HG03108 (cell line): ENCODE results near the gene KCNH6.

Experiments used
- ATAC-seq: cut with Tn5 transposase; IDR thresholded peaks from one replicate; pipeline ENCODE4 v1.9.1; 2021; ENCODE audit warnings: moderate library complexity; ENCODE audit not compliant: unreplicated experiment

Gene KCNH6

GRCh38 chr17:63523253-63523855 lies at the start of gene KCNH6:
KCNH6 (plus strand) TSS chr17:63523358; CDS start chr17:63523414, 56 bp downstream.
- ATAC-seq = no peak

- no peak for ATAC-seq
Observed at GRCh38 chr17:63474174-63474573, 49.0 kb upstream of the KCNH6 start.

GRCh38 chr17:63474586-63475460 lies 48.3 kb upstream of the KCNH6 start:
- ATAC-seq = no peak

DNA sequence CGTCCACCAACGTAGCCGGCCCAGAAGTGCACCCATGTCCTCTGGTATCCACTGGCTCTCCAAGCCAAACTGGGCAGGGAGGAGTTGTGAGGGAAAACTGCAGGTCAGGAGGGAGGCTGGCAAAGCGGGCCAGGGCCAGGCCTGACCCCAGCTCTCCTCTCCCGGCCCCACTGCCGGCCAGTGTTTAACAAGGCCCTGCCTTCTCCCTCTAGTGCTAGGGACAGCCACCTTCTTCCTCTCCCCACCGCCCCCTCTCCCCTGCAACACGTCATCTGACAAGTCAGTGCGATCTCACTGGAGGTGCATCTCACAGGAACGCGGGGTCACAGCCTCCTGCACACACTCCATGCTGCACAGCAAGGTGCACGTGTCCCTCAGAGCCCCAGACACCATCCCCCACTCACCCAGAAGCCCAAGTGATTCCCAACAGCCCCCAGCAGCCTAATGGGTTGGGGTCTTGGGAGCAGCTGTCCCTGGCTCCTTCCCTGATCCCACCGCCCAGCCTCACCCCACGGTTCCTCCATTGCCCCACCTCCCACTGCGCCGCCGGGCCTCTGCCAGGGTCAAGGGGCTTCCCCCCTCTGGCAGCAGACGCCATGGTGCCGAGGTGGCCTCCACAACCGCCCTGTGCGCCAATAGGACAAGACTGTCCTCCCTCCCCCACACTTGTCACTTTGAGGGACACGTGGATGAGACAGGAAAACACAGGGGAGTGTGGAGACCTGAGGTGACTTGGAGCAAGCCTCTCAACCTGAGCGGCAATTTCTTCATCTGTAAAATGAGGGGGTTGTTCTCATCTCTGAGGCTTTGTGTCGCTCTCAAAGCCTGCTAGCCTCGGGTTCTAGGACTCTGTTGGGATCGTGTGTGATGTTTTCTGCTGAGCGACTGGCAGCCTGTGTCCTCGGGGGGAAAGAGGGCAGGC lies 47.4 kb upstream of the KCNH6 start:
- no peak for ATAC-seq

GRCh38 chr17:63476459-63476853 lies 46.7 kb upstream of the KCNH6 start:
- ATAC-seq = no peak

- no peak for ATAC-seq
Observed at GRCh38 chr17:63476854-63477479, 46.2 kb upstream of the KCNH6 start, which contains the start of gene ACE. ACE (plus strand) TSS chr17:63477061; CDS start chr17:63477095, 34 bp downstream.

DNA sequence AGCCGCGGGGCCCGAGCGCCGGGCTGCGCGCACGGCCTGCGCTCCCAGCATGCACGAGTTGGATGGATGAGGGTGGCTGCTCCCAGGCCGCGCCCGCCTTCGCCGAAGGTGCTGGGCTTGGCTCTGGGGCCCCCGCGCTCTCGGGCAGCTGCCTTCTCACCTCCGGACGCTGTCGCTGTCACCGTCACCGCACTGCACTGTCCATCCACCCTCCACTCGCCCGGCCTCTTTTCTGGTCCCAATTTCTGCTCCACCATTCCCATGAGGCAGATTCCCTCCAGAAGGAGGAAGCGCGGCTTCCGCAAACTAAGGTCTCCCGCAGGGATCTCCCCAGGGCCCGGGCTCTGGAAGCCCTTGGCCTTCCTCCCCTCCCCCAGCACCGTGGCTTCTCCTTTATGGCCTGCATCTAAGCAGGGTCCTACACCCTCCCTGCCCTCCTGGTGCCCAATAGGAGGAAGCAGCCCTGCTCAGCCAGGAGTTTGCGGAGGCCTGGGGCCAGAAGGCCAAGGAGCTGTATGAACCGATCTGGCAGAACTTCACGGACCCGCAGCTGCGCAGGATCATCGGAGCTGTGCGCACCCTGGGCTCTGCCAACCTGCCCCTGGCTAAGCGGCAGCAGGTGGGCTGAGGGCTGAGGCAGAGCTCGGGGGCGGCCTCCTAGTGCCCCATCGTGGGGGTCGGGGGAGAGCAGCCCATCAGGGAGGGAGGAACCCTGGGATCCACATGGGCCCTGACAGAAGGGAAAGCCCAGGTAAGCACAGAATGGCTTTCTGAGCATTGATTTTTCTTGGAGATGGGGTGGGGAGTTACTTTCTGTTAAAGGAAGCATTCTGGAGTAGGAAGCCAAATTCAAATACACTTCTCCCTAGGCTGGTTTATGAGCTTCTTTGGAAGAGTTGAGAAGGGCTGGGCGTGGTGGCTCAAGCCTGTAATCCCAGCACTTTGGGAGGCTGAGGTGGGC lies 45.4 kb upstream of the KCNH6 start:
- ATAC-seq = no peak

DNA sequence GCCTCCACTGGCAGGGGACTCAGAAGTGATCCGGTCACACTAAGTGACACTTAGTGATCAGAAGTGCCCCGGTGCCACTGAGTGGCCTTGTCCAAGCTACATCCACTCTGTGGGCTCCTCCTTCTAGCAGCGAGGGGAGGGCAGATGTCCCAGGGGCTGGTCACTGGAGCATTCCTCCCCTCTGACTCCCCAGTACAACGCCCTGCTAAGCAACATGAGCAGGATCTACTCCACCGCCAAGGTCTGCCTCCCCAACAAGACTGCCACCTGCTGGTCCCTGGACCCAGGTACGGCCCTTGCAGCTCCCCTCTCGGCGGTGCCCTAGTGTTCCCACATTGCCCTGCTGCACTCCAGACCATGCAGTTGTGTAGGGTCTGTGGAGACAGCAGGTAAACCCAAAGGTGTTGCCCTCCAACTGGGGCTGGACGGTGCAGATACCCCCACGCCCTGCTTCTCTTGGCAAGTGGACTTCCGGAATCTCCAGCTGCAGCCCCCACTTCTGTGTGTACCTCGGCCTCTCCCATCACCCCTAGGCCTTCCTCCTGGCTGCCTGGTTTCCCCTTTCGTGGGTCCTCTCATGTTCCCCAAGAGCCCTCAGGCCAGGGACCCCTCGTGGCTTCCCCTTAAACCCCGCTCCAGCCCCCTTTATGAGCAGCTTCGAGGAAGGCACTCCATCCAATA lies 44.2 kb upstream of the KCNH6 start:
- ATAC-seq = no peak

DNA sequence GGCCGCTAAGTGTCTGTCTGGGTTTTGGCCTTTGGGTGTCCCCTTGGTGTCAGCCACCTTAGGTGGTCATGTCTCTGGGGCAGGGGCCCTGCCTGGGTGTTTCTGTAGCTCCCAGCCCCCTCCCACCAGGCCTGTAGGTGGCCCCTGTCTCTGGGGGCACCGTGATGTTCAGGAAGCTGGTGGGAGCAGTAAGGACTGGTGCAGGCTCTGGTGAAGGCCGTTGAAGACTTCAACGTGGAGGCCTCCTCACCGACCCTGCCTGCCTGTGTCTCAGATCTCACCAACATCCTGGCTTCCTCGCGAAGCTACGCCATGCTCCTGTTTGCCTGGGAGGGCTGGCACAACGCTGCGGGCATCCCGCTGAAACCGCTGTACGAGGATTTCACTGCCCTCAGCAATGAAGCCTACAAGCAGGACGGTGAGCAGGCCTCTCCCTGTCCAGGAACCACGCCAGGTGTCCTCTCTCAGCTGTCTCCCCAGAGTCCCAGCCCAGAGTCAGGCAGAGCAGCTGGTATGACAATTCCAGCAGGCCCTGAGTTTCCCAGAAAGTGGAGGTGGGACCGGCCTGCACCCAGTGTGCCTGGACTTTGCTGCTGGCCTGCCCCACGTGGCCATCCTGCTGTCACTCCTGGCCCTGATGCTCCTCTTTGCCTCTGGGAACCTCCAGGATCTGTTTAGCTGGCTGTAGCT lies 43.5 kb upstream of the KCNH6 start:
- no peak for ATAC-seq

DNA sequence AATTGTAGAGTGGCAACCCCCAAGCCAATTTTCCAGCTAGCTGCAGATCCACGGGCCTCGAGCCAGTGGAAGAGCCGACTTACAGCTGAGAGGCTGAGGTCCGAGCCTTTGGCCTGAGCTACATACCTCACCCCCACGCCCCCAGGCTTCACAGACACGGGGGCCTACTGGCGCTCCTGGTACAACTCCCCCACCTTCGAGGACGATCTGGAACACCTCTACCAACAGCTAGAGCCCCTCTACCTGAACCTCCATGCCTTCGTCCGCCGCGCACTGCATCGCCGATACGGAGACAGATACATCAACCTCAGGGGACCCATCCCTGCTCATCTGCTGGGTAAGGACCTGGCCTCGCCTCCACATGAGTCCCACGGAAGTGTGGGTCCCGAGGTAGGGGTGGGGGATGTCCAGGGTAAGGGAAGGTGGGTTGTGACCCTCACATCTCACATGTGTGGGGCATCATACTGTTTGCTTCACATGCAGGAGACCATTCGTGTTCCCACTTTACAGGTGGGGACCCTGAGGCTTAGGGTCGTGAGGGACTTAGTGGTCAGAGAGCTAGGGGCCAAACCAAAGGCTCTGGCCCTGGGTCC lies 42.9 kb upstream of the KCNH6 start:
- ATAC-seq = no peak

DNA sequence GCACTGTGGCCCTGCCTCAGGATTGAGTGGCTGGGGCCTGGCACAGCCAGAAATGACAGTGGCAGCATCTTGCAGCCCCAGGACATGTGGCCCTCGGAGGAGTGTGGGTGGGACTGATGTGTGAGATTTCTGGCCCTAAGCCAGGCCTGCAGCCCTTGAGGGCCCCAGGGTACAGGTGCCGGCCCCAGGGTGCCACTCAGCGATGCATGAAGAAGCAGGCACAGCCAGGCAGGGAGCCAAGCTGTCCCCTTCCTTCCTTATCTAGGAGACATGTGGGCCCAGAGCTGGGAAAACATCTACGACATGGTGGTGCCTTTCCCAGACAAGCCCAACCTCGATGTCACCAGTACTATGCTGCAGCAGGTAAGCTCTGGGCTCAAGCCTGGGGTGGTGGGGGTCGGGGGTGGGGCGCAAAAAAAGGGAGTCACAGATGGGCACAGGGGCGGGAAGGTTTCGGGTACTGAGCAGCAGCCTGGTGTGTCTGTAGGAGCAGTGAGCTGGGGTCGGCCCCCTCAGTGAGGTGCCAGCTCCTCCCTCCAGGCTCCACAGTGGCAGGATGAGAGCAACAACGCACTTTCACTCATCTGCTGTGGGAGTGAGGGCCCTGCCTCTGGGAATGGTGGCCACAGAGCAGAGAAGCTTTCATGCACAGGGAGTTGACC lies 42.2 kb upstream of the KCNH6 start:
- no peak for ATAC-seq

DNA sequence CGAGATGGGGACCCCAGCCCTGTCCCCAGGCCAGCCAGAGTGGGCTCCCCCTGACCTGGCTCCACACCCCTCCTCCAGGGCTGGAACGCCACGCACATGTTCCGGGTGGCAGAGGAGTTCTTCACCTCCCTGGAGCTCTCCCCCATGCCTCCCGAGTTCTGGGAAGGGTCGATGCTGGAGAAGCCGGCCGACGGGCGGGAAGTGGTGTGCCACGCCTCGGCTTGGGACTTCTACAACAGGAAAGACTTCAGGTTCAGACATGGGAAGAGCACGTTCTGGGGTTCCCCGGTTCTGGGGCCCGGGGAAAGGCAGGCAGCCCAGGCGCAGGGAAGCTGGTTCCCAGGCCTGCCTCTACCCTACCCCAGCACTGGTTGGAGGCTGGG lies 41.7 kb upstream of the KCNH6 start:
- no peak for ATAC-seq

- no peak for ATAC-seq
Observed at GRCh38 chr17:63482509-63482908, 40.6 kb upstream of the KCNH6 start.

DNA sequence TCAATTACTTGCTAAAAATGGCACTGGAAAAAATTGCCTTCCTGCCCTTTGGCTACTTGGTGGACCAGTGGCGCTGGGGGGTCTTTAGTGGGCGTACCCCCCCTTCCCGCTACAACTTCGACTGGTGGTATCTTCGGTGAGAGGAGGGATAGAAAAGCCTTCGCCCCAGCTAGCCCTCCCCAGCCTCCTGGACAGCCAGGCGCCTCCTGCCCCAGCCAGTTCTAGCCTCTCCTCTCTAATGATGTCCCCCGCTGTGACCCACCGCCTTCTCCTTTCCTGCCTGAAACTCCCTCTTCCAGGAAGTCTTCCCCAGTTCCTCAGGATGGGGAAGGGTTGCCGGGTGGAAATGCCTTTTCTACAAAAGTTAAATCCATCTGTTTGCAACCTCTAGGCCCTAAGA lies 40.1 kb upstream of the KCNH6 start:
- ATAC-seq = no peak

GRCh38 chr17:63483655-63484575 lies 39.2 kb upstream of the KCNH6 start:
- ATAC-seq = no peak

- ATAC-seq = no peak
Observed at GRCh38 chr17:63486317-63487013, 36.7 kb upstream of the KCNH6 start.
